ENCODE data around the gene UBE2O.

The UBE2O gene

GRCh38 chr17:76385892-76386786 lies 66.8 kb downstream of the UBE2O start:
- peak; percentile 86 for DNase-seq

GRCh38 chr17:76384987-76385891 lies 67.7 kb downstream of the UBE2O start:
- DNase-seq, result peak; percentile 26

- DNase-seq, result peak; percentile 40
Observed at GRCh38 chr17:76384222-76384986, 68.5 kb downstream of the UBE2O start, which contains the start of gene SPHK1. SPHK1 (plus strand) TSS chr17:76384609; CDS start chr17:76385645, 1,036 bp downstream.

DNA sequence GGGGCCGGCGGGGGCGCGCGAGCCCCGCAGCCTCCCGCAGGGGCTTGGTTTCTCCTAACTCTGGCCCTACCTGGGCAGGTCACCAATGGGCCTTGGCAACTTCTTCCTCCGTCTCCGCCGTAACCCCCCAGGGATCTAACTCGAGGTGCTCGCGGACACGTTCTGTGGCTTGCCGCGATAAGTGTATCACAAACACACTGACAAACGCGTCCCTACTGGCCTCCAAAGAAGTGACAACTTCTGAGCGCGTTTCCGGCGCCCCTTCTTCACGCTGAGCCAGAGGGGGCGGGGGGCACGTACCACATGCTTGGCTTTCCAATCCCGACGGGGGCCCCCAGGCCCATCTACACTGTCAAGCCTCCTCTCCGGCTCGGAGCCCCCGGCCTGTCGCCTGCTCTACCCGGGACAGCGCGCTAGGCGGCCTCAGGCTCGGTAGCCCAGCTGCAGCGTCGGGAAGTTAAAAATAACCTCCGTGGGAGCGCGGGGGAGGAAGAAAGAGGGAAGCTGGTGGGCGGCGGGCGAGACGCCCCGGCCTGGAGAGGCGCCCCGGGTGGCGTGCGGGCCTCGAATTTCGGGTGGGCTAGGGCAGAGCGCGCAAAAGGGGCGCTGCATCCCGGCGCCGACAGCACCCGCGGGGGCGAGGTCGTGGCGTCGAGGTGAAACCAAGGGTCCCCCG lies 69.3 kb downstream of the UBE2O start:
- peak; percentile 38 for DNase-seq

DNA sequence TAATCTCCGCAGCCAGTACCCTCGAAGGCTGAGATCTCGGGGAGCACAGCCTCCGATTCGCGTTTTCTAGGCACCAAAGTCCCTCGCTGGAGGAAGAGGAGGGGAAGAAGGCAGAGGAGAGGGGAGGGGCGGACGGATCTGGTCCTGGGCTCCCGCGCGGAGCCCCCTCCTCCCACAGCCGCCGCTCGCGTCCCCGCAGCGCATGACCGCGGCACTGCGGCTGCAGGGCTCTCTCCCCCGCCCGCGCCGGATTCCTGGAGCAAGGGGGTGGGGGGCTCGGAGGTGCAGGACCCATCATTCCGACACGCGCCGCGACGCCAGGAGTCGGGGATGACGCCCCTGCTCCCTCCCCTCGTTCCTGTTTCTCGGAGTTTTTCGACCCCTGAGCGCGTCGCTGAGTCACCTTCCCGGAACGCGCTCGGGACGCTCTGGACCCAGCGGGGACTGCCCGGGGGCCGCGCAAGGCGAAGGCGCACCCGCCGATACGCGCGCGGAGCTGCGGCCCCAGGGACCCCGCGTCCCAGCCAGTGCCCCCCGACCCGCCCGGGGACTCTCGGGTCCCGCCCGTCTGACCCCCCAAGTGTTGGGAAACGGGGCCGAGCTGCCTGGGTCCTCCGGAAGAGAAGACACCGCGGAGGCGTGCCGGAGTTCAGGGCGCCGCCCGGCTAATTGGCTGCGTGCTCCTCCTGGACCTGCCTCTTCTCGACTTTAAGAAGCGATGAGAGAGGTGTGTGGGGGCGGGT lies 70.0 kb downstream of the UBE2O start:
- DNase-seq, result peak; percentile 49

GRCh38 chr17:76382351-76382802 lies 70.6 kb downstream of the UBE2O start:
- DNase-seq, result no peak

- DNase-seq, result no peak
Observed at GRCh38 chr17:76381633-76382350, 71.2 kb downstream of the UBE2O start.

DNA sequence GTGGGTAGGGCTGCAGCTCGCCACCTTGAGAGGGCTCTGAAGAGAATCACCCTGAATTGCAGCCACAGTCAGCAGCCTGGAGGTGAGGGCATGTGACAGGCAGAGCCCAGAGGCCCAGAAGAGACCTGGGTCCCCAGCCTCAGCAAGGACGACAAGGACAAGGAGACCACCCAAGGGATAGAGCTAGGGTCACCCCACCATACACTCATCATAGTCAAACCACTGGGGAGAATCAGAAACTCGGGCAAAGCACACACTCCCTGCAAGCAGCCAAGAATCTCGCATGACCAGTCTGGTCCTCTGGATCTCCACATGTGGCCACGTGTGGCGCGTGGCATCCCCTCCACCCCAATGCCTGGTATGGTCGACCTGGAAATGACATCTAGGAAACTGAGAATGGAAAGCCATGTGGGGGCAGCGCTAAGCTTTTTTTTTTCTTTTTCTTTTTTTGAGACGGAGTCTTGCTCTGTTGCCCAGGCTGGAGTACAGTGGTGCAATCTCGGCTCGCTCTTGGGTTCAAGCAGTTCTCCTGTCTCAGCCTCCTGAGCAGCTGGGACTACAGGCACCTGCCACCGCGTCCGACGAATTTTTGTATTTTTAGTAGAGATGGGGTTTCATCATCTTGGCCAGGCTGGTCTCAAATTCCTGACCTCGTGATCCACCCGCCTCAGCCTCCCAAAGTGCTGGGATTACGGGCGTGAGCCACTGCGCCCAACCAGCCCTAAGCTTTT lies 73.1 kb downstream of the UBE2O start:
- no peak for DNase-seq

- no peak for DNase-seq
Observed at GRCh38 chr17:76379275-76379641, 73.7 kb downstream of the UBE2O start.

DNA sequence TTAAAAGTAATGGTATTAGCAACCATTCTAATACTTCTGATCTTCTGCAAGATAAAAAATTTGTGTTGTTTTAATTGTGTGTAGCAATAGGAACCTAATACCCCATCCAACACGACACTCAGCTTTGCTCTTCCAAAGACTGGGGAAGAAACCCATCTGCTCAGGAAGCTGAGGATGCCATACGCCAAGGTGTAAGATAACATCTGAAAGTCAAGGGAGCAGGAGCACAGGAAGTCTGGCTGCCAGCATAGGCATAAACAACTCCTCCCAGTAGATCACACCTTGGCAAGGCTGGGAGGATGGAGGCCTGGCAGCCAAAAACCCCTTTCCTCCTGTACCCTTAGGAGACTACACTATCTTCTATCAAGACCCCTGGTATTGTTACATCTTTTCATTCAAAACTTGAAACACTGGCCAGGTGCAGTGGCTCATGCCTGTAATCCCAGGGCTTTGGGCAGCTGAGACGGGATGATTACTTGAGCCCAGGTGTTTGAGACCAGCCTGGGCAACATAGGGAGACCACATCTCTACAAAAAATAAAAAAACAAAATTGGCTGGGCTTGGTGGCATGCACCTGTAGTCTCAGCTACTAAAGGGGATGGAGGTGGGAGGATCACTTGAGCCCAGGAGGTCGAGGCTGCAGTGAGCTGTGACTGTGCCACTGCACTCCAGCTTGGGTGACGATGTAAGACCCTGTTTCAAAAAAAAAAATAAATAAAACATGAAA lies 74.2 kb downstream of the UBE2O start:
- DNase-seq, result no peak

DNA sequence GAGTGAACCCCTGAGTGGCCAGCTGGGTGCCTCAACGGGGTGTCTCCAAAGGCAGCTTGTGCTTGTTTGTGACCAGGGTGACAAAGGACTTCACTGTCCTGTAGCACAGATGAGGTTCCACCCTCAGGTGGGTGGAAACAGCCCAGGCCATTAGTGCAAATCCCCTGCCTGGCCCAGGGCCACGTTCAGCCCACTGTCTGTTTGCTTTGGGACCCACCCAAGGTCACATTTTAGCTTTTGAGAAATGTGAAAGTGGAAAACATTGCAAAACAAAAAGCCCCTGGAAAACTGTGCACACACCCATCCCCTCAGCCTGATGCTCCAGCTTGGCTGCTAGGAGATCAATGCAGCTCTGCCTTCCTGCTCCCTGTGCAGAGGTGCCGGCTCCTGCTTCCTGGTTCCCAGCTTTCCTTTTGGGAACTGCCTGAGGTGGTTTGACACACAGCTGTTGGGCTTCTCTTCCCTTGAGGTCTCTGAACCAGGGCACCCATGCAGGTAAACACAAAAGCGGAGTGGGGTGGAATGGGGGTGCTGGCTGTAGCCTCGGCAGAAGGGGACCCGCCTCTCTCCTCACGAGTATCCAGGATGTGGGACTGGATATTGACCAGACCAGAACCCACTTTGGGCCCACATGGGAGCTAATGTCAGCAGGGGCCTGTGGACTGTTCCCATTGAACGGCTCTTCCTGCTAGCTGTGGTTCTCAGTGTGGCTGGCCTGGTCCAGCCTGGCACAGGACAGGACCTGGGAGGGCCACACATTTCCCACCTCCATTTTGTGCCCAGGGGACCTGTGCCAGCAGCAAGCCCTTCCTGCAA lies 76.4 kb downstream of the UBE2O start:
- no peak for DNase-seq

- no peak for DNase-seq
Observed at GRCh38 chr17:76371656-76372628, 81.0 kb downstream of the UBE2O start.

GRCh38 chr17:76370261-76370993 lies 82.5 kb downstream of the UBE2O start:
- no peak for DNase-seq

GRCh38 chr17:76369804-76370203 lies 83.1 kb downstream of the UBE2O start:
- no peak for DNase-seq

DNA sequence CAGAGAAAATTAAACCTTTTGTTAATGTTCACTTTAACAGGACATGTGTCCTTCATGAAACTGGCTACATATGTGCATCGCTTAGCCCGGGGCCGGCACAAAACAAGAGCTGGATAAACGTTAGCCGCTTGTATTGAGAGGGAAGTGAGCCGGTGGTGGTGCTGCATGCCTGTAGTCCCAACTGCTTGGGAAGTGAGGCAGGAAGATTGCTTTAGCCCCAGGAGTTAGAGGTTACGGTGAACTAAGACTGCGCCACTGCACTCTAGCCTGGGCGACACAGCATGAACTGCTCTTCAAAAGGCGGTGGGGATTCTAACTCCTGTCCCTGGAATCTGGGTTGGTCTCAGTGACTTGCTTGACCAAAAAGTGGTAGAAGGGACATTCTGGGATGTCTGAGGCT lies 83.6 kb downstream of the UBE2O start:
- DNase-seq, result no peak

- no peak for DNase-seq
Observed at GRCh38 chr17:76368545-76368944, 84.4 kb downstream of the UBE2O start.

Data from activated gamma-delta T cell treated with Interleukin-2 at 50 U/mL for 16 hours (primary cell).